NCI-H1694 (cell line): ENCODE results near the gene ZNF326.

Experiments used
- DNase-seq: peaks from one replicate; lab custom pipeline; 2025; lab: John Stamatoyannopoulos, UW

Gene ZNF326

DNA sequence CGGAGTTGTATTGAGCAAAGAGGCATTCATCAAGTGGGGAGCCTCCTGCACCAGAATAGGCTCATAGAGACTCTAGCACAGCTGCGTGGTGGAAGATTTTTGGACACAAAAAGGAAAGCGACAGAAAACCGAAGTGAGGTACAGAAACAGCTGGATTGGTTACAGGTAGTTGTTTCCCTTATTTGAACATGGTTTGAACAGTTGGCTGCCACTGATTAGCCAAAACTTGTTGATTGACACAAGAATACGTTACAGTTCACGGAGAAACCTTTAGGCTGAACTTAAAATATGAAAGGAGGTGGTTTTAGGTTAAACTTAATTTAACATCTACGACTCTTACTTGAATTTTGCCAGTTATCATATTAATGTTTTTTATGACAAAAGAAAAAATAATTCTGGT lies 89.1 kb downstream of the ZNF326 start:
- DNase-seq = no peak
